ENCODE data around the gene MEFV. TPM values are rescaled to one million over a fixed set of nuclear protein-coding genes. Genes with fewer than 3 reads are reported as not detected.

The MEFV gene
- total RNA-seq, 1 experiment from 2014 or later = 0.46 TPM

DNA sequence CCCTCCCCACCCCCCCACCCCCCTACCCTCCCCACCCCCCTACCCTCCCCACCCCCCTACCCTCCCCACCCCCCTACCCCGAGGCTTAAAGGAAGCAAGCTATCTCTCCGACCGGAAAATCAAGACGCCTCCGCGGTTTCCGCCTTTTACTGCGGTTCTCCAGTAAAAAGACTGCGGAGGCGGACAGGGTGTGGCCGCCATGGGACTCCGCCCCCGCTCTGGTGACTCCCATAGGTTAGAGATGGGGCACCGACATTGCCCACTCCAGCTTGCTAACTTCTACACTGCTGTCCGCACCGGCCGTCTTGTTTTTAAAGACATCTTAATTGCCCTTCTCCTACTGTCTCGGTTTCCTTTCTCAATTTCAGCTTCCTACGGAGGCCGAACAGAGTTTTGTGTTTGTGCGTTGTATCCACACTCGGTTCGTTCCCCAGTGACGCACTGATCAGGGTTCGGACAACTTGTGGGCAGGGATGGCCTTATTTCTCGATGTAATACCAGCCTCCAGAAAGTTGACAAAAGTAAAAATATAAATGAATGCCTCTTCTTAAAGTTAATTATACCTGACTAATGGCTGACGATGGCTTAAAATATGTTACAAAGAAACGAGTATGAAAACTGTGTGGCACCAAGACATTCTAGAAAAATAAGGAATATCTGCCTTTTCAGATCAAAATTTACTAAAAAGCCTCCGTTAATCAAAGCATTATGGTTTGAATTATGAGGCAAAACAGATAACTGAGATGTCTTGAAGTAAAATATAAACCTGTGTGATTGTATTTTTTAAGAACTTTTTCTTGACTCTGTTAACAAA lies 20.4 kb downstream of the MEFV start:
- TF ChIP-seq TCF7L2 (IDR thresholded peaks at IDR 0.05; ENCODE audit: low read depth, low read length) (no peak), SIN3A (IDR thresholded peaks at IDR 0.05; ENCODE audit: borderline replicate concordance, insufficient read depth, low read depth, low read length) (no peak)
- TF ChIP-seq, protein P1, sequence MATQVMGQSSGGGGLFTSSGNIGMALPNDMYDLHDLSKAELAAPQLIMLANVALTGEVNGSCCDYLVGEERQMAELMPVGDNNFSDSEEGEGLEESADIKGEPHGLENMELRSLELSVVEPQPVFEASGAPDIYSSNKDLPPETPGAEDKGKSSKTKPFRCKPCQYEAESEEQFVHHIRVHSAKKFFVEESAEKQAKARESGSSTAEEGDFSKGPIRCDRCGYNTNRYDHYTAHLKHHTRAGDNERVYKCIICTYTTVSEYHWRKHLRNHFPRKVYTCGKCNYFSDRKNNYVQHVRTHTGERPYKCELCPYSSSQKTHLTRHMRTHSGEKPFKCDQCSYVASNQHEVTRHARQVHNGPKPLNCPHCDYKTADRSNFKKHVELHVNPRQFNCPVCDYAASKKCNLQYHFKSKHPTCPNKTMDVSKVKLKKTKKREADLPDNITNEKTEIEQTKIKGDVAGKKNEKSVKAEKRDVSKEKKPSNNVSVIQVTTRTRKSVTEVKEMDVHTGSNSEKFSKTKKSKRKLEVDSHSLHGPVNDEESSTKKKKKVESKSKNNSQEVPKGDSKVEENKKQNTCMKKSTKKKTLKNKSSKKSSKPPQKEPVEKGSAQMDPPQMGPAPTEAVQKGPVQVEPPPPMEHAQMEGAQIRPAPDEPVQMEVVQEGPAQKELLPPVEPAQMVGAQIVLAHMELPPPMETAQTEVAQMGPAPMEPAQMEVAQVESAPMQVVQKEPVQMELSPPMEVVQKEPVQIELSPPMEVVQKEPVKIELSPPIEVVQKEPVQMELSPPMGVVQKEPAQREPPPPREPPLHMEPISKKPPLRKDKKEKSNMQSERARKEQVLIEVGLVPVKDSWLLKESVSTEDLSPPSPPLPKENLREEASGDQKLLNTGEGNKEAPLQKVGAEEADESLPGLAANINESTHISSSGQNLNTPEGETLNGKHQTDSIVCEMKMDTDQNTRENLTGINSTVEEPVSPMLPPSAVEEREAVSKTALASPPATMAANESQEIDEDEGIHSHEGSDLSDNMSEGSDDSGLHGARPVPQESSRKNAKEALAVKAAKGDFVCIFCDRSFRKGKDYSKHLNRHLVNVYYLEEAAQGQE (IDR thresholded peaks at IDR 0.05; ENCODE audit: insufficient read depth in 1 of 2, low read depth in 2 of 2, low read length in 1 of 2) = no peak
- TF ChIP-seq, protein P2, sequence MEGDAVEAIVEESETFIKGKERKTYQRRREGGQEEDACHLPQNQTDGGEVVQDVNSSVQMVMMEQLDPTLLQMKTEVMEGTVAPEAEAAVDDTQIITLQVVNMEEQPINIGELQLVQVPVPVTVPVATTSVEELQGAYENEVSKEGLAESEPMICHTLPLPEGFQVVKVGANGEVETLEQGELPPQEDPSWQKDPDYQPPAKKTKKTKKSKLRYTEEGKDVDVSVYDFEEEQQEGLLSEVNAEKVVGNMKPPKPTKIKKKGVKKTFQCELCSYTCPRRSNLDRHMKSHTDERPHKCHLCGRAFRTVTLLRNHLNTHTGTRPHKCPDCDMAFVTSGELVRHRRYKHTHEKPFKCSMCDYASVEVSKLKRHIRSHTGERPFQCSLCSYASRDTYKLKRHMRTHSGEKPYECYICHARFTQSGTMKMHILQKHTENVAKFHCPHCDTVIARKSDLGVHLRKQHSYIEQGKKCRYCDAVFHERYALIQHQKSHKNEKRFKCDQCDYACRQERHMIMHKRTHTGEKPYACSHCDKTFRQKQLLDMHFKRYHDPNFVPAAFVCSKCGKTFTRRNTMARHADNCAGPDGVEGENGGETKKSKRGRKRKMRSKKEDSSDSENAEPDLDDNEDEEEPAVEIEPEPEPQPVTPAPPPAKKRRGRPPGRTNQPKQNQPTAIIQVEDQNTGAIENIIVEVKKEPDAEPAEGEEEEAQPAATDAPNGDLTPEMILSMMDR (IDR thresholded peaks at IDR 0.05) = no peak
- intact Hi-C loops (cut with micrococcal nuclease; ENCODE audit: unreplicated experiment) = no loop called here
- BruUV-seq (replicated peaks) = no TSS peak
- ChIA-PET CTCF (no interaction called here), POLR2A (no interaction called here)
- Histone ChIP-seq H3K36me3 (ENCODE audit: control insufficient read depth, insufficient read depth, low read length) (peaks cover 9% of the 10 kb centered on the region; the same call in 1 of the 2 replicates), H3K4me1 (ENCODE audit: control insufficient read depth, insufficient read depth, low read length) (0 out of 2 replicates have a peak, but pooled peaks cover 3% of the 10 kb centered on the region), H3K9me3 (ENCODE audit: control insufficient read depth, insufficient read depth, low read depth, low read length) (peaks cover 29% of the 10 kb centered on the region), H3K27me3 (ENCODE audit: control insufficient read depth, insufficient read depth, low read length) (no peaks in the 10 kb centered on the region), H3K4me3 (ENCODE audit: low read depth in 2 of 2, low read length in 2 of 2) (no peak overlapping the region), H3K27ac (ENCODE audit: low read length) (no peak overlapping the region)
- DNase-seq (ENCODE audit: low read depth, low spot score) = no peak
- no peak for ATAC-seq
- in situ Hi-C loops (cut with HindIII; ENCODE audit: low pct_unique_long_range_greater_than_20kb, low sequenced_read_pairs) = no loop called here

- Histone ChIP-seq H3K27ac (ENCODE audit: low read length) (peak within 1 kb of the TSS; percentile 93), H3K9me3 (ENCODE audit: control insufficient read depth, insufficient read depth, low read depth, low read length) (peaks cover 39% of the 10 kb centered on the region), H3K4me3 (ENCODE audit: low read depth in 2 of 2, low read length in 2 of 2) (peak within 1 kb of the TSS; percentile 86 to 94), H3K4me1 (ENCODE audit: control insufficient read depth, insufficient read depth, low read length) (0 out of 2 replicates have a peak, but pooled peaks cover 3% of the 10 kb centered on the region), H3K27me3 (ENCODE audit: control insufficient read depth, insufficient read depth, low read length) (no peaks in the 10 kb centered on the region), H3K36me3 (ENCODE audit: control insufficient read depth, insufficient read depth, low read length) (peaks cover 13% of the 10 kb centered on the region)
- no TSS peak for BruUV-seq (replicated peaks)
- peak; percentile 99 for ATAC-seq
- ChIA-PET POLR2A (interaction anchor here (0.6 kb wide), 1 partner anchor 30 kb away, joined by 4 read pairs; no protein-coding TSS in a partner anchor), CTCF (no interaction called here)
- intact Hi-C loops (cut with micrococcal nuclease; ENCODE audit: unreplicated experiment) = no loop called here
- in situ Hi-C loops (cut with HindIII; ENCODE audit: low pct_unique_long_range_greater_than_20kb, low sequenced_read_pairs) = no loop called here
- TF ChIP-seq, protein P1 (IDR thresholded peaks at IDR 0.05; ENCODE audit: insufficient read depth in 1 of 2, low read depth in 2 of 2, low read length in 1 of 2) = no peak
- peak; percentile 65; the same call in 1 of the 2 replicates for TF ChIP-seq SIN3A (IDR thresholded peaks at IDR 0.05; ENCODE audit: borderline replicate concordance, insufficient read depth, low read depth, low read length)
- peak; percentile 84 for TF ChIP-seq POLR2AphosphoS5 (IDR thresholded peaks at IDR 0.05; ENCODE audit: low read depth, low read length)
- peak; percentile 89 for DNase-seq (ENCODE audit: low read depth, low spot score)
Measured at GRCh38 chr16:3234857-3235561, 21.4 kb downstream of the MEFV start, which contains the start of gene ZNF200. Gene ZNF200, minus strand, starts transcription at chr16:3235158. Its CDS starts 1,403 bp downstream, at chr16:3233755.
